Right forelimb (tissue), 1 donor: Measurements from ENCODE around the gene WDR86.

Source experiments
- DNase-seq: peaks from one replicate; pipeline ENCODE4 v3.0.0-alpha.2; 2018

The WDR86 gene

DNA sequence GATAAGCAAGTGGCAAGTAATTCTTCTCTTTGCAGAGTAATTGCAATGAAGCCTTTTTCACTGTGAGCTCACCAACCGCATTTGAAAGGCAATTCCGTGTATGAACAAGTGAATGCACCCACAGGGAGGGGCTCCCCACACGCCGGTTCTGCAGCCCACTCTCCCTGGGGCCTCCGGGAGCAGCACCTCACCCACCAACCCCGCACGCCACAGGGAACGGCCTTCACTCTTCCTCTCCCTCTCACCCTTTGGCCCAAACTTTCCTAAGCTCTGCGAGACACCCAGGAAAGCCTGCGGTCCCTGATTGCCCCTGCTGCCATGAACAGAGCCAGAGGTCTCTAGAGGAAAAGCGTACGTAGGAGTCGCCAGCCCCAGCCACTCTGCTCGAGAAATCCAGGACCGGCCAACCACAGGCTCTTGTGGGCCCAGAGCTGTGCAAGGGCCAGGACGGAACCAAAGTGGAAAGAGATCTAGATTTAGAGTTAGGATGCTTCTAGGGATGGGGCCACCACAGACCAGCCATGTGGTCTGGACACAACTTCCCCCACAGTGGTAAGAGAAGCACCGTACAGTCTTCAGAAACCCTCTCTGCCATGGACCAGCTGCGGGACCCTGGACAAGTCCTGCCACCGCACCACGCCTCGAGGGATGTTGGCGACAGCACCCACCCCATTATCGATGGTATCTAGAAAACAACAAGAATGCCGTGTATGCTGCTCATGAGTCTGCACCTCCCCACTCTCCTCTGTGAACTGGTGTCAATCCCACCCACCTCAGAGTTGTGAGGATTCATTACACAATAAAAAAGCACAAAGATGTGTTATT is 3.6 kb downstream of the WDR86 start:
- DNase-seq, result peak; percentile 41

DNA sequence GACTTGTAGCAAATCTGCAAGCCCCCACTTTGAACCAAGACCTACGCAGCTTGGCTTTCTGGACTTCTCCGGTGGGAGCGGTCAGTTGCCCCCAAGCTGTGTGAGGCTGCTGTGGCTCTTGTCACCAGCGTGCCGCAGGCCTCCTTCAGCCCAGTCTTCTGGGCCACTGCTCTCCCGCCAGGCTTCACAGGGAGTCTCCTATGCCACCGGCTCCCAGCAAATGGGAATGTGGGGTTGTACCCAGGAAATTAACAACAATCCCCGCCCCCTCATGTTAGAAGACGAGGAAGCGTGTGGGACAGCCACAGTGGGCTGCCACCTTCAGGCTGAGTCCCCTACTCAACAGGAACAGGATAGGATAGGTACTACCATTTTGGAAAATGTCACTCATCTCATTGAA is 4.2 kb downstream of the WDR86 start:
- DNase-seq, result no peak

DNA sequence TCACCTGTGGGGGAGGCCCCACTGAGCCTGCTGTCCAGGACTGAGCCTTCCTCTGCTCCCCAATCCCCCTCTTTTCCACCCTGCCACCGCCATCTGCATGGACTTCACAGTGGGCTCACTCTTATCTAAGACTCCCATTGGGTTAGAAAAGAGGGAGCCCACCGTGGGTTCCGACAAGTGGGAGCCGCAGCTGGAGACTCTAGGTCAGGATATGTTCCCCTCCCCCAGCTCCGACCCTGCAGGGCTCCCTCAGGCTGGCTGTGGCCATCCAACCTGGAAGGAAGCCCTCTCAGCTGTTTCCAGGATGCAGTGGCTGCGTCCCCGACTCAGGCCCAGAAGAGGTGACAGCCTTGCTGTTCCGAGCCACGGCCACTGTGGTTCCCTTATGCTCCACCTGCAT is 4.8 kb downstream of the WDR86 start:
- DNase-seq, result no peak

DNA sequence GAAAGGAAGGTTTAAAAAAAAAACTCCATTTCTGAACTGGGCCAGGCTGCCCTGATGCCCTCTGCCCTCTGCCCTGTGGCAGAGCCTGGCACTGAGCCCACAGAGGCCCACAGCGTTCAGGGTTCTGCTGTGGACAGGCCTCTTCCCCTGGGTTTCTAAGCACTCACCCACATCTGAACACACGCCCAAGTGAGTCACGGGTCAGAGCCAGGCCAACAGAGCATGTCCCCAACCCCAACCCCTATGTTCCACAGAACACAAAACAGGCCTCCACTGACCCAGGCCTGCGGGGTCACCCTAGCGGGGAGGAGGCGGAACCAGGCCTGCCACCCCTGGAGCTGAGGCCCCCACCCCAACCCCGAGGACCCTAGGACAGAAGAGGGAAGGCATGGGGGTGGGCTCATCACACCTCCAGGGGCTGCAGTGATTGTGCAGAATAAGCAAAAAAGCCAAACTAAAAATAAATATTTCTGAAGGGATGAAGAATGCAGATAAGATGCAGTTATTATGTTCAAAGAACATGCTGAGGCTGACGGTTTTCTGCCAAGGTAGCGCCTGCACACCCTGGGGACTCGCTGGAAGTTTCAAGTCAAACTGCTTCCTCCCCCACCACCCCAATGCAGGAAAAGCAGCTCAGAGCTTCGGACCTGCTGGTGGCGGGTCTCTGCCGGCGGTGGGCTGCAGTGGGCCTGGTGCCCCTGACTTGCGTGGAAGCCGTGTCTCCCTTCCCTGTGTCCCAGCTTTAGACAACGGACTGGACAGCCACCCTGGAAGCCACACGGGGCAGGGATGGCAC is 5.4 kb downstream of the WDR86 start:
- peak; percentile 65 for DNase-seq

DNA sequence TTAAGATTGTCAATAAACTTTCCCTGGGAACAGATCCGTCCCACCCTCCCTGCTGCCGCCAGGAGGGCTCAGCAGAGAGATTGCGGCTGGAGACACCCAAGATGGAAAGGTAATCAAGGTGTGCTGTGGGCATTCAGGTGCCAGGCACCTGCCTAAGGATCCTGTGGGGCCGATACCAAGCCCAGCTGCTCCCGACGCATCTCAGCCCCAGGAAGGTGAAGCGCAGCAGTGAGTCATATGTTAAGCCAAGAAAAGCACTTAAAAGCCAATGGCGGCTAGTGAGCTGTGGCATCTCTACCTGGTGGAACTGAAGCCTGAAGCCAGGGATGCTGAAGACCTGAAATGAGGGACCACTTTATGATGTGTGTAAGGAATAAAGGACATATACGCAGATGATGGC is 6.1 kb downstream of the WDR86 start:
- no peak for DNase-seq

DNA sequence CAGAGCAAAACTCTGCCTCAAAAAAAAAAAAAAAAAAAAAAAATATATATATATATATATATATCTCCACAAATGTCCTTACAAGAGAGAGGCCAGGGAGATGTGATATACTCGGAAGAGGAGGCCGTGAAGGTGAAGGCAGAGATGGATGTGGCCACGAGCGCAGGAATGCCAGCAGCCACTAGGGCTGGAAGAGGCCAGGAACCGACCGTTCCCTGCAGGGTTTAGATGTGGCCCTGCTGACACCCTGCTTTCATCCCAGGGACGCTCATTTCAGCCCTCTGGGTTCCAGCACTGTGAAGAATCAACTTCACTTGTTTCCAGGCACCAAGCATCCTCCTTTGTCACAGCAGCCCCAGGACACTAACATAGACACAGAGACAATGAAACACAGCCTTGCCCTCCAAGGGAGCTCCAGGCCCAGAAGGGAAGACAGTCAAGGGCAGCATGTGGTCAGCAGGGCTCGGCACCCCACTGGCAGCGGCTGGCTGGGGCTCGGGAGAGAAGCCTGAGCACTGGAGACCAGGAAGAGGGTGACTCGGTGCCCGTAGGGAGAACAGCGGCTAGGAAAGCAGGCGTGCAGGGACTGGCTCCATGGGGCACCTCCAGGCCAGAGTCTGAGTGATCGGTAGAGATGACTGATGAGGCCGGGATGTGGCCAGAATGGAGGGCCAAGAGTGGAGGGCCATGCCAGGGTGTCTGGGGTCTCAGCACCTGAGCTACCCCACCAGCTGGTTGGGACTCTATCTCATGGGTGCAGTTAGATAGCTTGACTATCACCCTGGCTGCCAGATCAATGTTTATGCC is 7.6 kb downstream of the WDR86 start:
- no peak for DNase-seq

DNA sequence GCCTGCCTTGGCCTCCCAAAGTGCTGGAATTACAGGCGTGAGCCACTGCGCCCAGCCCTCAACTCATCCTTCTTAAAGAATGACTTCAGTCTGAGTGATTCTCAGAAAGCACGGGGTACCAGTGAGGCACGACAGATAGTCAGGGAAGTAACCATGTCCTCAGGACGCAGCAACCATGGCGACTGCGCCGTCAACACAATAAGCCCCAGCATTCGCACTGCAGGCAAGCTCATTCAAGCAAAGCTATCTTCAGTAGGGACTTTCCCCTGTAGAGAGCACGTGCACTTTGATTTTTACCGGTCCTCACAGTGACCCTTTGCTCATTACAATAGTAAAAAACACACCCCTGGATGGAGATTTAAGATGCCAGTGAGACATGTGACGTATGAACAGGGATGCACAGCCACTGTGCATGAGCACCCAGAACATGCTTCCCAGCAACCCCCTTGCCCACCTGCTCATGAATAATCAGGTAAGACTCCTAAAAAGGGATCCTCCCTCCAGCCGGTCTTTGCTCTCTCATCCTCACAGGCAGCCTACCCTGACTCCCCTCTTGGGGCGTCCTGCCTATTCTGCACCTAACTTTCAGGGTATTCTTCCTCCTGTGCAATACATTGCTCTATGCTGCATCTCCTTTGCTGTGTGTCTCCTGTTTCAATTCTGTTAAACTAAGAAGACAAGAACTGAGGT is 9.1 kb downstream of the WDR86 start:
- no peak for DNase-seq

DNA sequence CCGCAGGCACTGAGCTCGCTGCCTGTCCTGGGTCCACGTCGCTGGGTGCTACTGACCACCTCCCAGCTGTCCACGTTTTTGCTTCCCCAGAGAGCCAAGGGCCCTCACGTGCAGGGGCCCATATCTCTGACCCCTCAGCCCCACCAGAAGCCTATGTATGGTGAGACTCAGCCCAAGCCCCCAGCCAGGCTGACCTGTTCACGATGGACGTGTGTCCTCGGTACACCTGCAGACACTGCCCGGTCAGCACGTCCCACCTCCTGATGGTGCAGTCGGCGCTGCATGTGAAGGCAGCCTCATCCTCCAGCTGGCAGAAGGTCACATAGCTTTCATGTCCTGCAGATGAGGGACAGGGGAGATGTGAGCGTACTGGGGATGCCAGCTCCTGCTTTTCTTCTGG is 9.9 kb downstream of the WDR86 start:
- DNase-seq, result peak; percentile 38

DNA sequence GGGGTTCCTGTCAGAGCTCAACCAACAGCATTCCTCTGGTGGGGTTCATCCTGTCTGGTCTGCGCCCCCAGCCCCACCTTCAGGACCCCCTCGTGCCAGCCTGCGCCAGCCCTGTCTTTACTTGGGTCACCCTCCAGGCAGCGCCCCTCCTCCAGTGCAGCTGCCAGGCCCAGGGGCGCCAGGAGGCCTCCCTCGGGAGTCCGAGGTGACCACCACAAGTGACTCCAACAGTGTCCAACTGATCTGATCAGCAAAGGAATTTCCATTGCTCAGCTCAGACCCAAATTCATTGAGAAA is 10.6 kb downstream of the WDR86 start:
- no peak for DNase-seq

DNA sequence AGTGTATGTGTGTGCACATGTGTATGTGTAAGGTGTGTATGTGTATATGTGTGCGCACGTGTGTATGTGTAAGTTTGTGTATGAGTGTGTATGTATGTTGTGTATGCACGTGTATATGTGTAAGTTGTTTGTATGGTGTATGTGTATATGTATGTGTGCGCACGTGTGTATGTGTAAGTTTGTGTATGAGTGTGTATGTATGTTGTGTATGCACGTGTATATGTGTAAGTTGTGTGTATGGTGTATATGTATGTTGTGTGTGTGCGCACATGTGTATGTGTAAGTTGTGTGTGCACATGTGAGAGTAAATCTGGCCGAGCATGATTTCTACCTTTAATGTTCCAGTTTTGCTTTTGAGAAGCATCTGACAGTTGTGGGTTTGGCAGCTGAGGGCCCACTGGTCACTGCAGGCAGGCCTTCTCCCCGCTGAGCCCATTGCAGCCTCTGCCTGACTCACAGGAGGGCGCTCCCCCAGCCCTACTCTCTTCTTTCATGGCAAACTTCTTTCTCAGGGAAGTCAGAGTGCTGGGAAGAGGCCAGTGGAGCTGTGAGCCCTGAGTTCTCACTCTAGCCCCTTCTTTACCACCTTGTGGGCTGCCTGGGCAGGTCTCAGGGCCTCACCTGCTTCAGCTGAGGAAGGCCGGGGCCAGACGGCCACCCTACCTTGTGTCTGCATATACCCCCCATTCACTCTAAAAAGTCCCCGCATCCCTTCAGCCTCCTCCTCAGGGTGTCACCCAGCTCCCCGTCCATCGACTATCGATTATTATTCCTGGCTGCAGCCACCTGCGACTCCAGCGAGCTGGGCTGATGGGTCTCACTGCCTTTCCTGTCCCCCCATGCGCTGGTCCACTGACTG is 11.2 kb downstream of the WDR86 start:
- DNase-seq, result no peak

DNA sequence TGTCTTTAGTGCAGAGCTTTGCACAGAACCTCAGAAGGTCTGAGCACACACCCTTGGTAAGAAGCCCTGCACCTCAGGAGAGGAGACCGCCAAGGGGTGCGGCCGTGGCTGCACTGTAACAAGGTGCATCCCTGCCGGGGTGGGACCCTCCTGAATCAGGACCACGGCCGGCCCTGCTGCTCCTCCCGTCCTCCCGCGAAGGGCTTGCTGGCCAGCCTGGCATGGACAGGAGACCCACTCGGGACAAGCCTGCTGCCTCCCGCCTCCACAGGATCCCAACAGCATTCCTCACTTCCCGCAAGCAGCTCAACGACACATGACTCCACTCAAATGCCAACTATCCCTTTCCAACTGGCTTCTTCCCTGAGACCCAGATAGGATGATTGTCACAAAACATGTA is 12.8 kb downstream of the WDR86 start:
- no peak for DNase-seq

DNA sequence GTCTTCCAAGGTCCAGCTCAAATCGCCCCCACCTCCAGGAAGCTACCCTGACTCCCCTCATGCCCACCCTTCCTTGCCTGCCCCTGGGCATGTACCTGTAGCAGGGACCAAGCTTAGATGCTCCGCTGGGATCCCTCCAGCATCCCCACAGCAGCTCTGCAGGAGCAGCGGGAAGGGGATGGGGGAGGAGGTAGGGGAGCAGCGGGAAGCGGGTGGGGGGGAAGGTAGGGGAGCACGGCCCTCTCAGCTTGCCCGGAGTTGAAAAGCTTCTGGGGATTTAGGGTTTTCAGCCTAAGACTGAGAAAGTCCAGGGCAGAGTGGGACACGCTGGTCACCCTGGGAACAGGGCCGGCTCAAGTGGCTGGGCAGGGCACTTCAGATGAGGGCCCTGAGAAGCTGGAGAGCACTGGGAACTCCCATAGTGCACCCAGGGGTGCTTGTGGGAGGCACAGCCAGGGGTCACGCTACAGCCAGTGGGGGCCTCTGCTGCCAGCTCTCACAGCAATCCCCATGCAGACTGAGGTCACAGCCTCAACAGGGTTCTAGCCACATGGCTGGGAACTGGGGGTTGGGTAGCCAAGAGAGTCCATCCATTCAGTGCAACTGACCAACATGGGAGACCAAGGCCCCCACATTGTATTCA is 13.4 kb downstream of the WDR86 start:
- DNase-seq, result no peak

DNA sequence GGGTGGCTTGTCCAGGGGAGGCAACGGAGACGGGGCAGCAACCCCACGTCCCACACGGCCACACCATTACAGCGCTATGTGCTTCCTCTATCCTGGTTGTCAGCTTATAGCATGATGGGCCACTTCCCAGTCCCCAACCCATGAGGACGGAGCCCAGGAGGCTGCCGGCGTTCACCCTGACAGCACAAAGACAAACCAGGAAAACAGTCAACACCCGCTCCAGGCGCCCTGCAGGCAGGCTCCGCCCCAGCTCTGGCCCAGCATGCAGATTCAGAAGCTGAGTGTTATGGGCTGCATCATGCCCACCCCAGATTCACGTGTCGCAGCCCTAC is 14.8 kb downstream of the WDR86 start:
- no peak for DNase-seq

DNA sequence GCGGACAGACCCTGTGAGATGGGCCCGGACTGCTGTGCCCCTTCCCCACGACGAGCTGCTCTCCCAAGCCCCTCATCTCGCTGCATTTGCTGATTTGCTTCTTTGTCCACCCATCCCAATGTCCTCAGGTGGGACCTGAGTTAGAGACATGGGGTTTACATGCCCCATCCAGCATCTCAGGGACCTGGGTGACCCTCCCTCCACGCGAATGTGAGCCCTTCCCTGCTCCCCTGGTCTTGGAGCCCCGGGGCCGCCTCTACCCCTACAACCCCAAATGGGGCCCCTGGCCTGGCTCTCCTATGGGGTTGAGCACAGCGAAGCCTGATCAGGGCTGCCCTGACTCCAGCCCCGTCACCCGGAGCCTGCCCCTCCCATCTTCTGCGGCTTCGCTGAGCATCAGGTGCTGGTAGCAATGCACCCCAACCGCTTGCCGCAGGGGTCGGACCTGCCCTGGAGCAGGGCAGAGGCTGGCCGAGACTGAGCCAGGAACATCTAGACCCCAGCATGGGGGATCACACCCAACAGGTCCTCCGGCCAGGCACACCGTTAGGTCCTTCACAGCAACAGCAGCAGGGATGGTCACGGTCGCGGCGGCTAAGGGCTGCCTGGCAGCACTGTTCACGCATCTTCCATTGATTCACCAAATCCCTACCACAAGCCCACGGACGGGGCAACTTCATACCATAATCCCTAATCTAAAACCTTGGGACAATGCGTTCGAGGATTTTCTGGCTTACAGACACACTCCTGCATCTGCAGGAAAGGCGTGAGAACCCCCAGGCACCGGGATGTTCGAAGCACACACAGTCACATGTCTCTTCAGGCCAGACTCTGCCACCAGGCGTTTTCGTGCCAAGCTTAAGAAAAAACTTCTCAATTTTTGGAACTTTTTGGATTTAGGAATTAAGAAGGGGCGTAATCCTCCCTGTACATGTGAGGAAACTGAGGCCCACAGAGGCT is 15.5 kb downstream of the WDR86 start:
- DNase-seq, result no peak

DNA sequence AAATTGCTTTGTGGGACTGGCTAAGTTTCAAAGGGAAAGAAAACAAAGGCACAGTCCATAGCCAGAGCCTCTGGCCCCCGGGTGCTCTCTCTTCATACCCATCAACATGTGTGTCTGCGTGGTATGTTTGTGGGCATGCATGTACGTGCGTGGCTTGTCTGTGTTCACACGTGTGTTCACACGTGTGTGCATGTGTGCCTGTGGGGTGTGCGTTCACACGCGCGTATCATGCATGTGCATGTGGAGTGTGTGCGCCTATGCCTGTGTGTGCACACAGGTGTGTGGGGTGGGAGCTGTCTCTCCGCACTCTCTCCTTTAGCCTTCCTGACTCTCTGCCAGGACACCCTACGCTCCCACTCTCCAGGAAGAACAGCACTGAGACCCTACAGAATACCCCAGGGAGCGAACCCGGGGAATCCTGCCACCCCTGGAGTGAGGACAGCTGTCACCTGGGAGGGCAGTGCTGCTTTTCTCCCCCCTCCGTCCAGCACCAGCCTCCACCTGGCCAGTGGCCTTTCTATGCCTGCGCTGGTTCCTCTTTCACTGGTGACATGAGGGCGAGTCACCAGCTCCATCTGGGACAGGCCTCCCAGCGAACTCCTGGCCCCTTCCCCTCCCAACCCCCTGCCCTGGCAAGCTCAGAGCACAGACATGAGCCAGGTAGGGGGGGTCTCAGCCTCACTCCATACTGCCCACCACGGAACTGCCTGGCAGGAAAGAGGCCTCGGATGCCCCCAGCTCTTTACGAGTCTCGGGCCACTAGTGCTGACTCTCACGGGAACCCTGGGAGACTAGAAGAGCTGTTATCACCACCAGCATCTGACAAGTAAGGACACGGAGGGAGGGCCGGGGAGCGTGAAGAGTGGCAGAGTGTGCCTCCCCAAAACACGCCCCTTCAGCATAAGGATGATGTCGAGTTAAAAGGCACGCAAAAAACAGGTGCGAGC is 16.5 kb downstream of the WDR86 start:
- no peak for DNase-seq

DNA sequence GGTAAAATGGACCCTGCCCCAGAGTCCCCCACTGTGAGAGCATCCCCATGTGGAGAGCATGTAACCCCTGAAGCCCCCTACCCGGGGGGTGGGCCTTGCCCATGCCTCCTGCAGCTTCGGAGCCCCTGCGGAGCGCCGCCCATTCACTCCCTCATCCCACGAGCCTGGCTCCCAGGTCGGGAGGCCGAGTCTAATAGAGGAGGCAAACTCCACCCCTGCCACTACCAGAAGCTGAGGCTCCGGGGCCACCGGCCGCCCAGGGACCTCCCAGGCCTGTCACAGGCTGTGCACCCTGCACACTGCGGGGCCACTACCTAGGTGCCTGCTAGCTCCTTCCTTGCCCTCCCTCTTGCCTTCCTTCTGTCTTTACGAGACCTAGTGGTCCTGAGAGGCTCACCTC is 17.4 kb downstream of the WDR86 start:
- no peak for DNase-seq

DNA sequence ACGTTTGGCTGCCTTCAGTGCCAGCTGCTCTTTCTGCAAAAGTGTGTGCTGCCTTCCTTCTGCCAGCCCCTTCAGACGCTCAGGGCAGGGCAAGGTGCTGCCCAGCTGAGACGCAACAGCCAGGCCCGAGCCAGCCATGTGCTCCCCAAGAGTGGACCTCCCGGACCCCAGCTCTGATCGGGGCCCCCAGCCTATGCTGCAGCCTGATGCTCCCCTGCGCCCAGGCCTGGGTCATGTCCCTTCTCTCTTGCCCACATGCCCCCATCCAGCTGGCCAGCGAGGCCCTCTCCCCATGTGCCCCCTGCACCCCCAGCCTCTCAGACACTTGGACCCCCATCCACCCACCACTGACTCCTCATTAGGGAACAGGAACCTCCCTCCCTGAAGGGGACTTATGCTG is 17.8 kb downstream of the WDR86 start:
- no peak for DNase-seq

DNA sequence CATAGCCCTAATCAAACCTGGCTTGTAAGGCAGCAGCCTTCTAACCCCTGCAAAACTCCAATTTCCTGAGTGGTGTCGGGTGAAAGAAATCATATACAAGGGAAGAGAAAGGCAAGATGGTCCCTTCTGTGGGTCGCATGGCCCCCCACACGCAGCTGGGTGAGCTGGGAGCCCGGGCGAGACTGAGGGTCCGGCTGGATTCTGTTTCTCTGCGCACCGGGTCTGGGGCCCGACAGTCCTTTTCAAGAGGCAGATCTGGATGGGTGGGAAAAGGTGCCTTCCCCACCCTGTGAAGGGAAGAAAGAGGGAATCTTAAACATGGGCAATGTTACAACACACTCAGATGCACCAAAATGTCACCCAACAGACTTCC is 18.5 kb downstream of the WDR86 start:
- no peak for DNase-seq

DNA sequence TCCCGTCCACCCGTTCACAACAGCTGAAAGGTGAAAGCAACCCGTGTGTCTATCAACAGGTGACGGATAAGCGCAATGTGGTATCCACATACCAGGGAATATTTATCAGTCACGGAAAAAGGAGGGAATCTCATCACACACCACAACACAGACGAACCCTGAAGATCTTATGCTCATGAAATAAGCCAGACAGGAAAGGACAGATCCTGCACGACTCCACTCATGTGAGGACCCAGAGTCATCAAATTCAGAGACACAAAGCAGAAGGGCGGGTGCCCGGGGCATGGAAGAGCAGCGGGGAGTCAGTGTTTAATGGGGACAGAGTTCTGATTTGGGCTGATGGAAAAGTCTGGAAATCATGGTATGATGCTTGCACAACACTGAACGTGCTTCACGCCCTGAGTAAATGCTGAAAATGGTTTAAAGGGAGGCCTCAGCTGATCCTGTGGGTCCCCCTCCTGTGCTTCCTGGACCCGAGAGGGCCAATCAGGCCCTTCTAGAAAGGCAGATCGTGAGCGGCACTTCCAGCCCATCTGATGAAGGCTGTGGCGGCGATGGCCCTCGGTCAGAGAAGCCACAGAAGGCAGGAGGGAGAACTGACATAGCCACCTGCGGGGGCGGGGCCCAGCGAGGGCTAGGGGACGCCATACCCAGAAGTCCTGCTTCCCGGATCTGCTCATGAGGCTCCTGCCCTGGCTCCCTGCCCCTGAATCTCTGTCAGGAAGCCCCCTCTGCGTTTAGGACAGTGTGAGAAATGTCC is 19.1 kb downstream of the WDR86 start:
- no peak for DNase-seq
